Adrenal gland (tissue), 5 donors: Measurements from ENCODE around the gene INSYN2A.

Source experiments
- POLR2A ChIP-seq, 2 donors: fragments of 450-650 bp; IDR thresholded peaks; one replicate each; pipeline ENCODE4 v1.6.1; 2017; ENCODE audit warnings: antibody characterized with exemption in 2 of 2, mild to moderate bottlenecking in 2 of 2, moderate library complexity in 1 of 2
- TF ChIP-seq, protein P1 (sequence below), 6 experiments: fragments of 450-650 bp in 4 of 6; fragments of 200-600 bp in 2 of 6; sonication (generic) in 1 of 6; IDR thresholded peaks; 1 replicate in 5 of 6; 2 replicates in 1 of 6; pipeline versions ENCODE4 v1.5.1 to v1.8.0; 2016 to 2021; ENCODE audit warnings: antibody characterized with exemption in 6 of 6, mild to moderate bottlenecking in 2 of 6, moderate library complexity in 1 of 6
- donor health status: DM: no; HTN: no; CAD: no.

- TF ChIP-seq, protein P1, sequence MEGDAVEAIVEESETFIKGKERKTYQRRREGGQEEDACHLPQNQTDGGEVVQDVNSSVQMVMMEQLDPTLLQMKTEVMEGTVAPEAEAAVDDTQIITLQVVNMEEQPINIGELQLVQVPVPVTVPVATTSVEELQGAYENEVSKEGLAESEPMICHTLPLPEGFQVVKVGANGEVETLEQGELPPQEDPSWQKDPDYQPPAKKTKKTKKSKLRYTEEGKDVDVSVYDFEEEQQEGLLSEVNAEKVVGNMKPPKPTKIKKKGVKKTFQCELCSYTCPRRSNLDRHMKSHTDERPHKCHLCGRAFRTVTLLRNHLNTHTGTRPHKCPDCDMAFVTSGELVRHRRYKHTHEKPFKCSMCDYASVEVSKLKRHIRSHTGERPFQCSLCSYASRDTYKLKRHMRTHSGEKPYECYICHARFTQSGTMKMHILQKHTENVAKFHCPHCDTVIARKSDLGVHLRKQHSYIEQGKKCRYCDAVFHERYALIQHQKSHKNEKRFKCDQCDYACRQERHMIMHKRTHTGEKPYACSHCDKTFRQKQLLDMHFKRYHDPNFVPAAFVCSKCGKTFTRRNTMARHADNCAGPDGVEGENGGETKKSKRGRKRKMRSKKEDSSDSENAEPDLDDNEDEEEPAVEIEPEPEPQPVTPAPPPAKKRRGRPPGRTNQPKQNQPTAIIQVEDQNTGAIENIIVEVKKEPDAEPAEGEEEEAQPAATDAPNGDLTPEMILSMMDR (IDR thresholded peaks at IDR 0.05), result no peak
- TF ChIP-seq POLR2A (IDR thresholded peaks at IDR 0.05), result no peak
Measured at GRCh38 chr10:127245456-127245855, 49.1 kb upstream of the INSYN2A start.
